AG04450 (cell line): ENCODE data around the gene NFIB. TPM values are rescaled to one million over a fixed set of nuclear protein-coding genes. Genes with fewer than 3 reads are reported as not detected.

ENCODE experiments used
- CTCF ChIA-PET: fragments of 300-600, 350-600 bp; formaldehyde crosslinking; extraction: SDS; loops from one replicate; lab custom pipeline; 2022; ENCODE audit warnings: antibody characterized with exemption, inconsistent platforms; lab: Charles Lee
- POLR2A ChIA-PET: fragments of 350-600 bp; formaldehyde crosslinking; extraction: SDS; loops from one replicate; lab custom pipeline; 2021; ENCODE audit warnings: antibody characterized with exemption, inconsistent platforms; lab: Yijun Ruan, JAX
- DNase-seq: peaks from one replicate; pipeline ENCODE4 v3.0.0-alpha.2; 2011; ENCODE audit warnings: low read depth, low spot score
- H3K27ac ChIP-seq: one replicate; pipeline ENCODE4 v1.5.1; 2012; ENCODE audit warnings: low read depth, low read length, control low read depth
- H3K27me3 ChIP-seq: one replicate; pipeline ENCODE4 v1.6.0; 2012; ENCODE audit warnings: low read length; ENCODE audit not compliant: control insufficient read depth, insufficient read depth
- H3K4me3 ChIP-seq: 2 replicates; pipeline ENCODE4 v1.5.1; 2011; ENCODE audit warnings: mild to moderate bottlenecking, low read depth, low read length, control low read depth
- H3K9me3 ChIP-seq: 2 replicates; pipeline ENCODE4 v1.5.1; 2012; ENCODE audit warnings: low read length; ENCODE audit not compliant: control insufficient read depth, insufficient read depth
- CTCF ChIP-seq: IDR thresholded peaks from 2 replicates; pipeline ENCODE4 v1.5.1; 2011; ENCODE audit warnings: low read depth, low read length, control low read depth, inconsistent platforms
- polyA plus RNA-seq: library from polyadenylated mRNA; depleted of rRNA; stranded (reverse); fragments of >200 nt; gene quantifications from 2 replicates; pipeline ENCODE4 v1.2.3, GENCODE V29; 2011

The NFIB gene
- polyA plus RNA-seq, 1 experiment: 2.2 TPM

GRCh38 chr9:14349146-14349446 is 35.2 kb upstream of the NFIB start:
- DNase-seq: no peak
- CTCF ChIA-PET: interaction anchor here (1.1 to 2.4 kb wide), 2 partner anchors 80 to 922 kb away, joined by 3 to 6 read pairs; no protein-coding TSS in a partner anchor
- no peak overlapping the region for H3K27ac ChIP-seq
- H3K27me3 ChIP-seq: peaks cover 93% of the 10 kb centered on the region
- H3K9me3 ChIP-seq: peaks cover 8% of the 10 kb centered on the region; the same call in 1 of the 2 replicates
- TF ChIP-seq CTCF: no peak
- POLR2A ChIA-PET: no interaction called here
- no peak overlapping the region for H3K4me3 ChIP-seq

- no peak overlapping the region for H3K4me3 ChIP-seq
- CTCF ChIA-PET: interaction anchor here (1.1 to 2.4 kb wide), 2 partner anchors 80 to 921 kb away, joined by 3 to 6 read pairs; no protein-coding TSS in a partner anchor
- peaks cover 8% of the 10 kb centered on the region; the same call in 1 of the 2 replicates for H3K9me3 ChIP-seq
- DNase-seq: no peak
- TF ChIP-seq CTCF: no peak
- POLR2A ChIA-PET: no interaction called here
- peaks cover 94% of the 10 kb centered on the region for H3K27me3 ChIP-seq
- H3K27ac ChIP-seq: no peak overlapping the region
These were observed 34.6 kb upstream of the NFIB start for GRCh38 chr9:14348373-14349145.

GRCh38 chr9:14348123-14348372 is 34.1 kb upstream of the NFIB start:
- Histone ChIP-seq H3K4me3 (no peak overlapping the region), H3K27ac (no peak overlapping the region), H3K27me3 (peaks cover 99% of the 10 kb centered on the region), H3K9me3 (peaks cover 8% of the 10 kb centered on the region; the same call in 1 of the 2 replicates)
- POLR2A ChIA-PET: no interaction called here
- CTCF ChIA-PET: interaction anchor here (1.1 to 2.4 kb wide), 2 partner anchors 81 to 921 kb away, joined by 3 to 6 read pairs; no protein-coding TSS in a partner anchor
- TF ChIP-seq CTCF: no peak
- no peak for DNase-seq

- peaks cover 99% of the 10 kb centered on the region for H3K27me3 ChIP-seq
- POLR2A ChIA-PET: no interaction called here
- CTCF ChIA-PET: interaction anchor here (2.4 kb wide), 1 partner anchor 920 kb away, joined by 6 read pairs; no protein-coding TSS in a partner anchor
- H3K27ac ChIP-seq: no peak overlapping the region
- no peak overlapping the region for H3K4me3 ChIP-seq
- TF ChIP-seq CTCF: no peak
- DNase-seq: no peak
- peaks cover 8% of the 10 kb centered on the region; the same call in 1 of the 2 replicates for H3K9me3 ChIP-seq
These were observed 33.6 kb upstream of the NFIB start for GRCh38 chr9:14347406-14348122.

GRCh38 chr9:14346811-14347405 is 33.0 kb upstream of the NFIB start:
- no peak for DNase-seq
- no peak overlapping the region for H3K27ac ChIP-seq
- TF ChIP-seq CTCF: no peak
- H3K4me3 ChIP-seq: no peak overlapping the region
- H3K27me3 ChIP-seq: peaks cover 98% of the 10 kb centered on the region
- CTCF ChIA-PET: no interaction called here
- peaks cover 8% of the 10 kb centered on the region; the same call in 1 of the 2 replicates for H3K9me3 ChIP-seq
- POLR2A ChIA-PET: no interaction called here
